Endodermal cell (in vitro differentiated cells): ENCODE data around the gene CHSY1. TPM values are rescaled to one million over a fixed set of nuclear protein-coding genes. Genes with fewer than 3 reads are reported as not detected.

Source experiments
- DNase-seq: peaks from one replicate; pipeline ENCODE4 v3.0.0-alpha.2; 2017
- H3K27ac ChIP-seq: 2 replicates; pipeline ENCODE4 v1.5.1; 2013; ENCODE audit warnings: mild to moderate bottlenecking, low read depth, low read length, moderate library complexity
- H3K27me3 ChIP-seq: 2 replicates; pipeline ENCODE4 v1.6.1; 2013; ENCODE audit warnings: mild to moderate bottlenecking, low read length, moderate library complexity; ENCODE audit not compliant: insufficient read depth, control insufficient read depth, poor library complexity, severe bottlenecking
- H3K36me3 ChIP-seq: 2 replicates; pipeline ENCODE4 v1.7.0; 2013; ENCODE audit warnings: mild to moderate bottlenecking, low read length, moderate library complexity; ENCODE audit not compliant: control insufficient read depth, insufficient read depth
- H3K4me1 ChIP-seq: one replicate; pipeline ENCODE4 v1.7.0; 2013; ENCODE audit warnings: low read length; ENCODE audit not compliant: control insufficient read depth, insufficient read depth
- H3K4me3 ChIP-seq: 2 replicates; pipeline ENCODE4 v1.5.1; 2013; ENCODE audit warnings: mild to moderate bottlenecking, low read length, moderate library complexity
- H3K9ac ChIP-seq: 2 replicates; pipeline ENCODE4 v1.6.1; 2013; ENCODE audit warnings: mild to moderate bottlenecking, low read length, moderate library complexity; ENCODE audit not compliant: poor library complexity, severe bottlenecking; ENCODE audit errors: extremely low read depth
- H3K9me3 ChIP-seq: 2 replicates; pipeline ENCODE4 v1.6.1; 2013; ENCODE audit warnings: mild to moderate bottlenecking, low read length, moderate library complexity; ENCODE audit not compliant: control insufficient read depth
- H3K27ac Mint-ChIP-seq: 2 replicates; pipeline ENCODE4 v1.8.0; 2020; ENCODE audit warnings: mixed read lengths
- H3K27me3 Mint-ChIP-seq: 2 replicates; pipeline ENCODE4 v1.8.0; 2021; ENCODE audit warnings: mild to moderate bottlenecking, mixed read lengths; ENCODE audit not compliant: insufficient read depth
- H3K36me3 Mint-ChIP-seq: 2 replicates; pipeline ENCODE4 v1.8.0; 2020; ENCODE audit warnings: low read depth, mixed read lengths
- H3K4me1 Mint-ChIP-seq: 2 replicates; pipeline ENCODE4 v1.8.0; 2020; ENCODE audit warnings: mixed read lengths
- H3K4me3 Mint-ChIP-seq: 2 replicates; pipeline ENCODE4 v1.8.0; 2020; ENCODE audit warnings: mild to moderate bottlenecking, moderate library complexity, mixed read lengths
- H3K9me3 Mint-ChIP-seq: 2 replicates; pipeline ENCODE4 v1.8.0; 2020; ENCODE audit warnings: mild to moderate bottlenecking, mixed read lengths
- CTCF ChIP-seq: fragments of 200-600 bp; sonication (generic); conservative IDR thresholded peaks from 2 replicates; pipeline ENCODE4 v1.5.0; 2021; ENCODE audit warnings: antibody characterized with exemption, mild to moderate bottlenecking
- WGBS, 2 experiments: methylation state at CpG; one replicate each; pipeline versions ENCODE4 v1.1.5 to v1.1.7; 2013; ENCODE audit warnings: missing lambda C conversion rate in 2 of 2, mixed read lengths in 1 of 2; ENCODE audit not compliant: insufficient coverage in 1 of 2, insufficient read length in 1 of 2; 5-methylcytosine and 5-hydroxymethylcytosine counted together
- total RNA-seq, 2 donors: library from RNA; stranded (reverse); fragmentation: NEBNext Ultra II Directional in 1 of 2; extraction: Animal tissue kit (Norgen Biotek cat#: 25700) in 1 of 2; gene quantifications; 2 replicates in 1 of 2; 3 replicates in 1 of 2; pipeline ENCODE4 v1.2.1, GENCODE V29; 2021

The CHSY1 gene
- total RNA-seq, 2 donors from 2014 or later, result 33.3 to 39.9 TPM

GRCh38 chr15:101273534-101273933 is 21.7 kb upstream of the CHSY1 start:
- H3K36me3 ChIP-seq, result peaks cover 69% of the 10 kb centered on the region
- Mint-ChIP-seq H3K36me3 (peaks cover 68% of the 10 kb centered on the region), H3K4me3 (no peak overlapping the region), H3K27ac (no peak overlapping the region), H3K27me3 (no peaks in the 10 kb centered on the region), H3K9me3 (no peaks in the 10 kb centered on the region), H3K4me1 (peaks cover 13% of the 10 kb centered on the region)
- no peak overlapping the region for H3K27ac ChIP-seq
- no peak for TF ChIP-seq CTCF
- no peaks in the 10 kb centered on the region for H3K9me3 ChIP-seq
- whole genome bisulfite sequencing, 2 experiments, result 82 to 86% methylated on average over 5 of the region's 5 CpGs
- H3K4me1 ChIP-seq, result peaks cover 3% of the 10 kb centered on the region
- H3K27me3 ChIP-seq, result no peaks in the 10 kb centered on the region
- H3K9ac ChIP-seq, result no peak overlapping the region
- H3K4me3 ChIP-seq, result no peak overlapping the region
- peak; percentile 20 for DNase-seq

DNA sequence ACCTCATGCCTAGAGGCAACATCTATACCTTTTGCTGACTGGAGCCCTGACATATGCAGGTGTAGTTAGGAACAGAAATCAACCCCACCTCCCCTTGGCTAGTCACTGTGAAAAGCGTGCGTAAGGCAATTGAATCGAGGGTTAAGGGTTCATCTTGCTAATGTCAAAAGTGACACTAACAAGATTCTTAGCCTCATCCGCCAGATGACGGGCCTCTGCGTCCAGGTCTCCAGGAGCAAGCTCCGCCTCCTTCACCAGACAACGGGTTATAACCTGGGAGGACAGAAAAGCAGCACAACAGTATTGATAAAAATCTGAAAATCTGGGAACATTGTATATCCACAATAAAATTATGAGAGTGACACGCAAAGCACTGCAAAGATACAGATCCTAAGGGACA is 20.7 kb upstream of the CHSY1 start:
- Histone ChIP-seq H3K27ac (no peak overlapping the region), H3K9ac (no peak overlapping the region), H3K4me3 (no peak overlapping the region), H3K27me3 (no peaks in the 10 kb centered on the region), H3K9me3 (no peaks in the 10 kb centered on the region), H3K36me3 (peaks cover 69% of the 10 kb centered on the region), H3K4me1 (no peaks in the 10 kb centered on the region)
- WGBS, 2 experiments, result 98 to 99% methylated on average over 8 to 9 of the region's 9 CpGs
- Mint-ChIP-seq H3K27ac (no peak overlapping the region), H3K4me3 (no peak overlapping the region), H3K9me3 (no peaks in the 10 kb centered on the region), H3K4me1 (peaks cover 5% of the 10 kb centered on the region), H3K36me3 (peaks cover 69% of the 10 kb centered on the region), H3K27me3 (no peaks in the 10 kb centered on the region)
- peak; percentile 22 for DNase-seq
- TF ChIP-seq CTCF, result no peak

- Mint-ChIP-seq H3K27me3 (no peaks in the 10 kb centered on the region), H3K4me3 (no peak overlapping the region), H3K27ac (no peak overlapping the region), H3K36me3 (peaks cover 60% of the 10 kb centered on the region), H3K9me3 (no peaks in the 10 kb centered on the region), H3K4me1 (peaks cover 7% of the 10 kb centered on the region)
- no peak overlapping the region for H3K9ac ChIP-seq
- no peaks in the 10 kb centered on the region for H3K4me1 ChIP-seq
- H3K9me3 ChIP-seq, result no peaks in the 10 kb centered on the region
- peak; percentile 79 for DNase-seq
- WGBS, 2 experiments, result 90 to 99% methylated on average over 9 to 16 of the region's 16 CpGs
- H3K27ac ChIP-seq, result no peak overlapping the region
- peak; percentile 71 for TF ChIP-seq CTCF
- H3K4me3 ChIP-seq, result no peak overlapping the region
- H3K27me3 ChIP-seq, result no peaks in the 10 kb centered on the region
- H3K36me3 ChIP-seq, result peaks cover 56% of the 10 kb centered on the region
Measured at GRCh38 chr15:101269479-101270223, 17.8 kb upstream of the CHSY1 start.
